Liver (tissue), 9 donors: Measurements from ENCODE around the gene CHMP1B. TPM values are rescaled to one million over a fixed set of nuclear protein-coding genes. Genes with fewer than 3 reads are reported as not detected.

Experiments
- DNase-seq: peaks from one replicate; pipeline ENCODE4 v3.0.0-alpha.2; 2017; ENCODE audit warnings: low spot score
- H3K27ac ChIP-seq, 2 donors: one replicate each; pipeline ENCODE4 v1.7.0; 2013; ENCODE audit warnings: inconsistent platforms in 2 of 2, low read length in 2 of 2, control low read depth in 1 of 2, low read depth in 1 of 2, mild to moderate bottlenecking in 1 of 2
- H3K27me3 ChIP-seq, 4 donors: one replicate each; pipeline versions ENCODE4 v1.6.1 to v1.7.0; 2013; ENCODE audit warnings: low read length in 3 of 4, inconsistent platforms in 1 of 4, mild to moderate bottlenecking in 1 of 4, moderate library complexity in 1 of 4; ENCODE audit not compliant: control insufficient read depth in 4 of 4, insufficient read depth in 4 of 4
- H3K36me3 ChIP-seq, 4 donors: one replicate each; pipeline versions ENCODE4 v1.6.1 to v1.7.0; 2013; ENCODE audit warnings: low read length in 3 of 4, mild to moderate bottlenecking in 3 of 4, low read depth in 1 of 4, moderate library complexity in 1 of 4; ENCODE audit not compliant: control insufficient read depth in 4 of 4, insufficient read depth in 3 of 4
- H3K4me1 ChIP-seq, 4 donors: one replicate each; pipeline versions ENCODE4 v1.6.1 to v1.7.0; 2013; ENCODE audit warnings: low read length in 3 of 4, mild to moderate bottlenecking in 3 of 4, moderate library complexity in 1 of 4; ENCODE audit not compliant: control insufficient read depth in 4 of 4, insufficient read depth in 4 of 4
- H3K4me3 ChIP-seq, 3 donors: one replicate each; pipeline versions ENCODE4 v1.6.1 to v1.7.0; 2013; ENCODE audit warnings: low read length in 3 of 3, control low read depth in 1 of 3, low read depth in 1 of 3, mild to moderate bottlenecking in 1 of 3
- H3K9ac ChIP-seq, 2 donors: one replicate each; pipeline ENCODE4 v1.7.0; 2013; ENCODE audit warnings: low read length in 2 of 2, mild to moderate bottlenecking in 2 of 2, moderate library complexity in 2 of 2, control low read depth in 1 of 2, low read depth in 1 of 2
- H3K9me3 ChIP-seq, 4 donors: one replicate each; pipeline versions ENCODE4 v1.6.1 to v1.7.0; 2013; ENCODE audit warnings: low read length in 3 of 4; ENCODE audit not compliant: control insufficient read depth in 4 of 4
- CTCF ChIP-seq: fragments of 150-350 bp; IDR thresholded peaks from 2 replicates; pipeline ENCODE4 v1.5.1; 2017; ENCODE audit warnings: improper control_type of control experiment, low read depth, low read length; ENCODE audit not compliant: missing input control
- EGR1 ChIP-seq, 2 donors: IDR thresholded peaks; 2 replicates each; pipeline ENCODE4 v1.6.1; 2016 to 2018; ENCODE audit warnings: antibody characterized with exemption in 2 of 2, low read depth in 2 of 2
- FOXA1 ChIP-seq: IDR thresholded peaks from 2 replicates; pipeline ENCODE4 v1.6.1; 2016; ENCODE audit warnings: antibody characterized with exemption
- FOXA2 ChIP-seq: IDR thresholded peaks from 2 replicates; pipeline ENCODE4 v1.6.1; 2016; ENCODE audit warnings: antibody characterized with exemption
- GABPA ChIP-seq, 2 donors: IDR thresholded peaks in 1 of 2; conservative IDR thresholded peaks in 1 of 2; 2 replicates each; pipeline ENCODE4 v1.6.1; 2016; ENCODE audit warnings: antibody characterized with exemption in 2 of 2, mild to moderate bottlenecking in 1 of 2, moderate library complexity in 1 of 2
- HNF4G ChIP-seq: IDR thresholded peaks from 2 replicates; pipeline ENCODE4 v1.6.1; 2016; ENCODE audit warnings: antibody characterized with exemption
- JUND ChIP-seq, 2 donors: IDR thresholded peaks; 2 replicates each; pipeline ENCODE4 v1.6.1; 2016; ENCODE audit warnings: antibody characterized with exemption in 2 of 2
- MAX ChIP-seq: IDR thresholded peaks from 2 replicates; pipeline ENCODE4 v1.6.1; 2016; ENCODE audit warnings: antibody characterized with exemption
- NR2F2 ChIP-seq: IDR thresholded peaks from 2 replicates; pipeline ENCODE4 v1.6.1; 2016; ENCODE audit warnings: antibody characterized with exemption
- RXRA ChIP-seq, 2 donors: IDR thresholded peaks; 2 replicates each; pipeline ENCODE4 v1.6.1; 2017 to 2018; ENCODE audit warnings: antibody characterized with exemption in 2 of 2, mild to moderate bottlenecking in 1 of 2
- SP1 ChIP-seq: IDR thresholded peaks from 2 replicates; pipeline ENCODE4 v1.6.1; 2018; ENCODE audit warnings: antibody characterized with exemption, mild to moderate bottlenecking
- TAF1 ChIP-seq: conservative IDR thresholded peaks from 2 replicates; pipeline ENCODE4 v1.6.1; 2016; ENCODE audit warnings: antibody characterized with exemption, mild to moderate bottlenecking
- YY1 ChIP-seq: IDR thresholded peaks from 2 replicates; pipeline ENCODE4 v1.6.1; 2016; ENCODE audit warnings: antibody characterized with exemption, mild to moderate bottlenecking
- ZBTB33 ChIP-seq: IDR thresholded peaks from 2 replicates; pipeline ENCODE4 v1.6.1; 2016; ENCODE audit warnings: antibody characterized with exemption
- WGBS: extraction: QIAGEN DNeasy Blood & Tissue Kit; methylation state at CpG from one replicate; pipeline ENCODE4 v1.1.7; 2013; 5-methylcytosine and 5-hydroxymethylcytosine counted together
- polyA plus RNA-seq, 2 donors: library from polyadenylated mRNA; stranded (reverse) in 1 of 2; unstranded in 1 of 2; fragments of 200-250 nt in 1 of 2; fragments of >200 nt in 1 of 2; fragmentation: Nextera tagmentation in 1 of 2; extraction: Ambion mirVana in 1 of 2; gene quantifications; one replicate each; pipeline versions ENCODE4 v1.2.1 to v1.2.3, GENCODE V29; 2013 to 2015
- total RNA-seq, 2 donors: library from RNA; depleted of rRNA; stranded (reverse); fragments of >200 nt; gene quantifications; one replicate each; pipeline ENCODE4 v1.2.3, GENCODE V29; 2014
- donor health status: healthy.
- donor health status: healthy.
- donor health status: healthy.
- donor health status: healthy.
- donor health status: healthy.

The CHMP1B gene
- total and polyA plus RNA-seq, 4 donors, result 13.6 to 23.6 (median 19.1) TPM

- TF ChIP-seq GABPA (IDR thresholded peaks at IDR 0.05 in 1 of 2, conservative IDR thresholded peaks at IDR 0.05 in 1 of 2), result no peak
Measured at GRCh38 chr18:11899063-11899462, 47.9 kb downstream of the CHMP1B start (continued).

DNA sequence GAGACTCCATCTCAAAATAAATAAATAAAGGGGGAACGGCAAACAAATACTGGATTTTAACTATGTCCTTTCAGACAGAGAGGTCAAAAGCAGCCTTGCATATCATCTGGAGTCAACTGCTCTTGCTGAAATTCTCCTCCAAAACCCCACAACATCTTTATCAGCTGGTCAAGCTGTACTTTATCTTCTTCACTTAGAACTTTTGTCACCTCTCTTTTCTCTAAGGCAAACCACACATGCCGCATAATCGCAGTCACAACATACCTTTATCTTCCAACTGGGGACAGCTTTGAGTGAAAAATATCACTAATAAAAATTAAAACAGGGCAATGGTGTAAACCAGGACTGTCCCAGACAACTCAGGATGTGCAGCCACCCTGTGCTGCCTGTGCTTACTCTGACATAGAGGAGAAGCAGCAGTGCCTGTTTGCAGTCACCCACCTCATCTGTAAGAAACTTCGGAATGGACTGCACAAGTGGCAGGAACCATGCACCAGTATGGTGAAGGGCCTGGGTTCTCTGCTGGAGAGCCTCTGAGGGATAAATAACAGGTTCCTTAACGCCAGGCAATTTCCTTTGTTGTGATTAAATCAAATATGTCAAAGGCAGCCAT, 50.7 kb downstream of the CHMP1B start:
- TF ChIP-seq HNF4G (no peak), ZBTB33 (no peak), YY1 (no peak), MAX (no peak), RXRA (IDR thresholded peaks at IDR 0.05) (no peak), EGR1 (IDR thresholded peaks at IDR 0.05; ENCODE audit: low read depth in 2 of 2) (no peak), CTCF (no peak), JUND (IDR thresholded peaks at IDR 0.05) (no peak), TAF1 (no peak), FOXA2 (no peak), FOXA1 (no peak), SP1 (no peak)
- DNase-seq, result no peak

GRCh38 chr18:11902522-11903292, 51.5 kb downstream of the CHMP1B start:
- no peak overlapping the region for H3K9ac ChIP-seq
- peaks cover 3 to 17% (median 12%) of the 10 kb centered on the region in 4 donors for H3K36me3 ChIP-seq
- 83% methylated on average over 7 of the region's 7 CpGs for WGBS

More for the DNA sequence above, 50.7 kb downstream of the CHMP1B start:
- Histone ChIP-seq H3K4me1 (peaks cover 2 to 12% (median 10%) of the 10 kb centered on the region in 4 donors), H3K4me3 (no peak overlapping the region), H3K9ac (no peak overlapping the region), H3K9me3 (no peaks in the 10 kb centered on the region), H3K36me3 (peaks cover 3 to 17% (median 12%) of the 10 kb centered on the region in 4 donors), H3K27me3 (no peaks in the 10 kb centered on the region), H3K27ac (no peak overlapping the region)
- WGBS, result 91% methylated on average over 5 of the region's 5 CpGs

More at GRCh38 chr18:11902522-11903292, 51.5 kb downstream of the CHMP1B start:
- TF ChIP-seq RXRA (IDR thresholded peaks at IDR 0.05) (no peak), TAF1 (no peak), NR2F2 (no peak), FOXA1 (no peak), CTCF (no peak), SP1 (no peak), FOXA2 (no peak), GABPA (IDR thresholded peaks at IDR 0.05 in 1 of 2, conservative IDR thresholded peaks at IDR 0.05 in 1 of 2) (no peak), ZBTB33 (no peak)
- Histone ChIP-seq H3K27ac (no peak overlapping the region), H3K9me3 (no peaks in the 10 kb centered on the region), H3K4me3 (no peak overlapping the region), H3K27me3 (no peaks in the 10 kb centered on the region), H3K4me1 (peaks cover 7 to 20% (median 17%) of the 10 kb centered on the region in 4 donors)
- no peak for DNase-seq
